ENCODE measurements around the gene RIN2. TPM values are rescaled to one million over a fixed set of nuclear protein-coding genes. Genes with fewer than 3 reads are reported as not detected.

RIN2 gene
- total RNA-seq, 1 donor: 55.7 TPM

GRCh38 chr20:19737025-19737424 is 21.0 kb upstream of the RIN2 start:
- no peak overlapping the region for H3K4me2 ChIP-seq (ENCODE audit: insufficient read depth, low read length)
- no peak overlapping the region for H3K27ac ChIP-seq (ENCODE audit: low read depth, low read length)
- H3K4me3 ChIP-seq (ENCODE audit: insufficient read depth, low read length): no peak overlapping the region
- no peaks in the 10 kb centered on the region for H4K20me1 ChIP-seq (ENCODE audit: insufficient read depth, low read length)
- DNase-seq (ENCODE audit: insufficient read length, low spot score, missing footprints): no peak
- peaks cover 25% of the 10 kb centered on the region for H3K4me1 ChIP-seq (ENCODE audit: insufficient read depth, low read length)
- H3K9me3 ChIP-seq (ENCODE audit: low read depth, low read length): no peaks in the 10 kb centered on the region
- H3K79me2 ChIP-seq (ENCODE audit: insufficient read depth, low read length): no peaks in the 10 kb centered on the region
- no peaks in the 10 kb centered on the region for H3K36me3 ChIP-seq (ENCODE audit: insufficient read depth, low read length)
- no peak overlapping the region for H2AFZ ChIP-seq (ENCODE audit: low read length)
- no peak for TF ChIP-seq CTCF (IDR thresholded peaks at IDR 0.05; ENCODE audit: extremely low read depth, low read depth, low read length)
- no peaks in the 10 kb centered on the region for H3K27me3 ChIP-seq (ENCODE audit: insufficient read depth, low read length)

GRCh38 chr20:19738951-19739350 is 19.1 kb upstream of the RIN2 start:
- Histone ChIP-seq H3K4me3 (ENCODE audit: insufficient read depth, low read length) (no peak overlapping the region), H3K27ac (ENCODE audit: low read depth, low read length) (no peak overlapping the region), H3K4me2 (ENCODE audit: insufficient read depth, low read length) (no peak overlapping the region), H3K79me2 (ENCODE audit: insufficient read depth, low read length) (no peaks in the 10 kb centered on the region), H3K27me3 (ENCODE audit: insufficient read depth, low read length) (peaks cover 6% of the 10 kb centered on the region), H3K9me3 (ENCODE audit: low read depth, low read length) (no peaks in the 10 kb centered on the region), H3K4me1 (ENCODE audit: insufficient read depth, low read length) (peaks cover 25% of the 10 kb centered on the region), H3K36me3 (ENCODE audit: insufficient read depth, low read length) (no peaks in the 10 kb centered on the region), H4K20me1 (ENCODE audit: insufficient read depth, low read length) (no peaks in the 10 kb centered on the region), H2AFZ (ENCODE audit: low read length) (no peak overlapping the region)
- DNase-seq (ENCODE audit: insufficient read length, low spot score, missing footprints): no peak
- TF ChIP-seq CTCF (IDR thresholded peaks at IDR 0.05; ENCODE audit: extremely low read depth, low read depth, low read length): no peak

GRCh38 chr20:19739351-19739750 is 18.7 kb upstream of the RIN2 start:
- Histone ChIP-seq H3K4me1 (ENCODE audit: insufficient read depth, low read length) (peaks cover 25% of the 10 kb centered on the region), H3K27ac (ENCODE audit: low read depth, low read length) (no peak overlapping the region), H3K79me2 (ENCODE audit: insufficient read depth, low read length) (no peaks in the 10 kb centered on the region), H3K9me3 (ENCODE audit: low read depth, low read length) (no peaks in the 10 kb centered on the region), H2AFZ (ENCODE audit: low read length) (no peak overlapping the region), H4K20me1 (ENCODE audit: insufficient read depth, low read length) (no peaks in the 10 kb centered on the region), H3K36me3 (ENCODE audit: insufficient read depth, low read length) (no peaks in the 10 kb centered on the region), H3K4me2 (ENCODE audit: insufficient read depth, low read length) (no peak overlapping the region), H3K27me3 (ENCODE audit: insufficient read depth, low read length) (peaks cover 6% of the 10 kb centered on the region), H3K4me3 (ENCODE audit: insufficient read depth, low read length) (no peak overlapping the region)
- no peak for DNase-seq (ENCODE audit: insufficient read length, low spot score, missing footprints)
- no peak for TF ChIP-seq CTCF (IDR thresholded peaks at IDR 0.05; ENCODE audit: extremely low read depth, low read depth, low read length)

GRCh38 chr20:19740512-19740911 is 17.5 kb upstream of the RIN2 start:
- no peak for TF ChIP-seq CTCF (IDR thresholded peaks at IDR 0.05; ENCODE audit: extremely low read depth, low read depth, low read length)
- no peaks in the 10 kb centered on the region for H3K79me2 ChIP-seq (ENCODE audit: insufficient read depth, low read length)

More at GRCh38 chr20:19740512-19740911, 17.5 kb upstream of the RIN2 start:
- Histone ChIP-seq H3K36me3 (ENCODE audit: insufficient read depth, low read length) (no peaks in the 10 kb centered on the region), H3K4me1 (ENCODE audit: insufficient read depth, low read length) (peaks cover 17% of the 10 kb centered on the region), H3K4me2 (ENCODE audit: insufficient read depth, low read length) (no peak overlapping the region), H4K20me1 (ENCODE audit: insufficient read depth, low read length) (no peaks in the 10 kb centered on the region), H3K27ac (ENCODE audit: low read depth, low read length) (no peak overlapping the region), H3K27me3 (ENCODE audit: insufficient read depth, low read length) (peaks cover 6% of the 10 kb centered on the region), H3K4me3 (ENCODE audit: insufficient read depth, low read length) (no peak overlapping the region), H2AFZ (ENCODE audit: low read length) (no peak overlapping the region), H3K9me3 (ENCODE audit: low read depth, low read length) (no peaks in the 10 kb centered on the region)
- no peak for DNase-seq (ENCODE audit: insufficient read length, low spot score, missing footprints)
